NCI-H2029 (cell line): ENCODE results near the gene CFAP45.

Source experiments
- DNase-seq: peaks from one replicate; lab custom pipeline; 2025; lab: John Stamatoyannopoulos, UW

CFAP45 gene

GRCh38 chr1:159936273-159936904 is 36.4 kb upstream of the CFAP45 start:
- DNase-seq, result peak; percentile 42

GRCh38 chr1:159935719-159936272 is 35.8 kb upstream of the CFAP45 start:
- no peak for DNase-seq

- no peak for DNase-seq
Observed at GRCh38 chr1:159935305-159935704, 35.3 kb upstream of the CFAP45 start.

- no peak for DNase-seq
Observed at GRCh38 chr1:159934136-159935039, 34.4 kb upstream of the CFAP45 start.

GRCh38 chr1:159933347-159933746 is 33.4 kb upstream of the CFAP45 start:
- DNase-seq, result no peak

- no peak for DNase-seq
Observed at GRCh38 chr1:159932296-159933285, 32.6 kb upstream of the CFAP45 start.

GRCh38 chr1:159931795-159932173 is 31.8 kb upstream of the CFAP45 start:
- no peak for DNase-seq

- DNase-seq, result no peak
Observed at GRCh38 chr1:159931101-159931794, 31.3 kb upstream of the CFAP45 start.

GRCh38 chr1:159930634-159931033 is 30.7 kb upstream of the CFAP45 start:
- DNase-seq, result no peak

- no peak for DNase-seq
Observed at GRCh38 chr1:159930216-159930615, 30.3 kb upstream of the CFAP45 start.

GRCh38 chr1:159929155-159930051 is 29.4 kb upstream of the CFAP45 start:
- DNase-seq, result no peak

GRCh38 chr1:159928491-159929050 is 28.6 kb upstream of the CFAP45 start:
- DNase-seq, result no peak

GRCh38 chr1:159927849-159928431 is 28.0 kb upstream of the CFAP45 start:
- no peak for DNase-seq

GRCh38 chr1:159927211-159927848 is 27.4 kb upstream of the CFAP45 start:
- no peak for DNase-seq

GRCh38 chr1:159925719-159926078 is 25.7 kb upstream of the CFAP45 start:
- DNase-seq, result no peak

- peak; percentile 65 for DNase-seq
Observed at GRCh38 chr1:159924791-159925718, 25.1 kb upstream of the CFAP45 start, which contains the start of gene TAGLN2. TSS of gene TAGLN2 (minus strand) at chr1:159925507. CDS start at chr1:159920509, 4,998 bp downstream.

GRCh38 chr1:159924025-159924790 is 24.2 kb upstream of the CFAP45 start:
- peak; percentile 48 for DNase-seq
